ENCODE data around the gene SULF2. TPM values are rescaled to one million over a fixed set of nuclear protein-coding genes. Genes with fewer than 3 reads are reported as not detected.

The SULF2 gene
- total and polyA plus RNA-seq, 9 of the 15 experiments (the other 6 are each of a cell fraction or from before 2014, with no cell fraction given) = 0.33 TPM; not detected in 8

GRCh38 chr20:47765691-47766594, 19.3 kb downstream of the SULF2 start (continued):
- no peak for TF ChIP-seq SP2 (IDR thresholded peaks at IDR 0.05; ENCODE audit: extremely low read depth, low read depth, low read length, poor library complexity, severe bottlenecking)

- Histone ChIP-seq H3K4me1 (replicated peaks in 1 of 2; ENCODE audit: control insufficient read depth in 2 of 2, insufficient read depth in 2 of 2, low read length in 2 of 2) (peaks cover 0 to 4% of the 10 kb centered on the region in 2 experiments; a peak in 1 of 5 replicates), H3K27me3 (ENCODE audit: control insufficient read depth in 2 of 2, insufficient read depth in 2 of 2, low read length in 2 of 2) (peaks cover 9 to 45% of the 10 kb centered on the region in 2 experiments; a peak in 4 of 5 replicates), H3K9ac (ENCODE audit: insufficient read depth in 1 of 2, low read depth in 2 of 2, low read length in 2 of 2) (no peak overlapping the region), H4K20me1 (replicated peaks; ENCODE audit: control insufficient read depth, insufficient read depth, low read length) (peaks cover 6% of the 10 kb centered on the region; the same call in 1 of the 2 replicates), H2AFZ (ENCODE audit: low read depth, low read length) (no peak overlapping the region), H3K36me3 (ENCODE audit: control insufficient read depth, insufficient read depth, low read length) (no peaks in the 10 kb centered on the region), H3K9me3 (replicated peaks; ENCODE audit: control insufficient read depth, insufficient read depth, low read depth, low read length) (no peaks in the 10 kb centered on the region), H3K27ac (ENCODE audit: extremely low read depth, low read depth, low read length) (no peak overlapping the region), H3K4me2 (ENCODE audit: insufficient read depth, low read length) (no peak overlapping the region), H3K9me1 (ENCODE audit: control insufficient read depth, insufficient read depth, low read length) (no peaks in the 10 kb centered on the region), H3K79me2 (ENCODE audit: control insufficient read depth, insufficient read depth, low read length) (no peaks in the 10 kb centered on the region), H3K4me3 (no peak overlapping the region)
- ChIA-PET POLR2A (no interaction called here), CTCF (ENCODE audit: low intra/inter-chr PET ratio) (no interaction called here)
- DNase-seq (ENCODE audit: extremely low read depth in 1 of 4, low spot score in 3 of 4) = no peak
- 2% methylated on average over 5 of the region's 7 CpGs for WGBS (ENCODE audit: insufficient coverage, low coverage, missing lambda C conversion rate)
- BruUV-seq (replicated peaks) = no TSS peak
- TF ChIP-seq, protein P1, sequence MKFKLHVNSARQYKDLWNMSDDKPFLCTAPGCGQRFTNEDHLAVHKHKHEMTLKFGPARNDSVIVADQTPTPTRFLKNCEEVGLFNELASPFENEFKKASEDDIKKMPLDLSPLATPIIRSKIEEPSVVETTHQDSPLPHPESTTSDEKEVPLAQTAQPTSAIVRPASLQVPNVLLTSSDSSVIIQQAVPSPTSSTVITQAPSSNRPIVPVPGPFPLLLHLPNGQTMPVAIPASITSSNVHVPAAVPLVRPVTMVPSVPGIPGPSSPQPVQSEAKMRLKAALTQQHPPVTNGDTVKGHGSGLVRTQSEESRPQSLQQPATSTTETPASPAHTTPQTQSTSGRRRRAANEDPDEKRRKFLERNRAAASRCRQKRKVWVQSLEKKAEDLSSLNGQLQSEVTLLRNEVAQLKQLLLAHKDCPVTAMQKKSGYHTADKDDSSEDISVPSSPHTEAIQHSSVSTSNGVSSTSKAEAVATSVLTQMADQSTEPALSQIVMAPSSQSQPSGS (CRISPR knock-in tag; IDR thresholded peaks at IDR 0.05) = no peak
- TF ChIP-seq UBTF (IDR thresholded peaks at IDR 0.05; ENCODE audit: borderline replicate concordance in 1 of 2, low read depth in 2 of 2, low read length in 2 of 2) = no peak
- no peak for TF ChIP-seq ZNF507 (tag; conservative IDR thresholded peaks at IDR 0.05)
- ATAC-seq = no peak
- no peak for FAIRE-seq
- in situ Hi-C loops (cut with MboI) (no loop called here), intact Hi-C loops (cut with micrococcal nuclease) (no loop called here)
These were observed 20.0 kb downstream of the SULF2 start for GRCh38 chr20:47765271-47765670.
